Endothelial cell (in vitro differentiated cells): ENCODE measurements around the gene GAB2. TPM values are rescaled to one million over a fixed set of nuclear protein-coding genes. Genes with fewer than 3 reads are reported as not detected.

Experiments
- DNase-seq: peaks from one replicate; pipeline ENCODE4 v3.0.0; 2021; ENCODE audit warnings: low spot score
- H3K27ac Mint-ChIP-seq: one replicate; pipeline ENCODE4 v1.8.0; 2021; ENCODE audit warnings: mixed read lengths, inconsistent platforms; ENCODE audit not compliant: unreplicated experiment
- H3K27me3 Mint-ChIP-seq: one replicate; pipeline ENCODE4 v1.8.0; 2021; ENCODE audit warnings: mild to moderate bottlenecking, moderate library complexity, mixed read lengths, inconsistent platforms; ENCODE audit not compliant: unreplicated experiment
- H3K36me3 Mint-ChIP-seq: one replicate; pipeline ENCODE4 v1.8.0; 2021; ENCODE audit warnings: mild to moderate bottlenecking, low read depth, mixed read lengths, inconsistent platforms; ENCODE audit not compliant: unreplicated experiment
- H3K4me1 Mint-ChIP-seq: one replicate; pipeline ENCODE4 v1.8.0; 2021; ENCODE audit warnings: mild to moderate bottlenecking, mixed read lengths, inconsistent platforms; ENCODE audit not compliant: unreplicated experiment
- H3K4me3 Mint-ChIP-seq: one replicate; pipeline ENCODE4 v1.8.0; 2021; ENCODE audit warnings: mild to moderate bottlenecking, mixed read lengths, inconsistent platforms; ENCODE audit not compliant: unreplicated experiment
- H3K9me3 Mint-ChIP-seq: one replicate; pipeline ENCODE4 v1.8.0; 2021; ENCODE audit warnings: mixed read lengths, inconsistent platforms; ENCODE audit not compliant: unreplicated experiment
- total RNA-seq: library from RNA; stranded (reverse); fragmentation: NEBNext Ultra II Directional; extraction: Animal tissue kit (Norgen Biotek cat#: 25700); gene quantifications from one replicate; pipeline ENCODE4 v1.2.1, GENCODE V29; 2021; ENCODE audit not compliant: unreplicated experiment
- TF ChIP-seq, protein P1 (sequence below): fragments of 200-600 bp; sonication (generic); IDR thresholded peaks from one replicate; pipeline ENCODE4 v1.5.0; 2021; ENCODE audit warnings: antibody characterized with exemption; ENCODE audit not compliant: unreplicated experiment

The GAB2 gene
- total RNA-seq, 1 donor from 2014 or later = 81.0 TPM

DNA sequence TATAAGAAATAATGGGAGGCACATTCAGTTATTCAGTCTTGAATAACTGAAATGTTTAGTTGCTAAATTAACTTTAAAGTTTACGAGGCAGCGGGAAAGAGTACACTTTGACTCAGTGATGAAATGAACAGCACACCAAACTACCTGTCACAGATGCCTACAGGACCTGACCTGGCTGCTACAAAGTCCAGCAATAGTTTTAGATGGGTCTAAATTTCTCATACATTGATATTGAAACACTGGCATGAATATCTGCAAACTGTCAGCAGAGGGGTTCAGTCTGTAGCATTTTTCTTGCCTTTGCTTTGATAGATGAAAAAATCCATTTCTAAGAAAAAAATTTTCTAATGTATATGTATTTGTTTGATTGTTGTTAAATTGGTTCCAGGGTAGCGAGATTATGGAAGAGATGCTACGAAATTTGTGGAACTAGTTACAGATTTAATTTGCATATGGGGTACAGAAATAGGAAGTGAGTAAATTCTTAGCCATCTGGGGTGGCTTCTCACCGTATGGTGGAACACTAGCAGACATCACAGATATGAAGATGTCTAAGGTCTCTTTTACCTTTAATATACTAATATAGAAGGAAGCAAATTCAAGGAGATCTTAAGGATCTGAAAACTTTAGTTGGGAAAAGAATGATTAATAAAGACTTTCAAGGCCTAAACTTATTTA, 20.8 kb upstream of the GAB2 start:
- no peaks in the 10 kb centered on the region for H3K36me3 Mint-ChIP-seq
- no peak for DNase-seq
- no peaks in the 10 kb centered on the region for H3K4me1 Mint-ChIP-seq
- H3K27ac Mint-ChIP-seq = no peak overlapping the region
- no peak overlapping the region for H3K4me3 Mint-ChIP-seq
- H3K9me3 Mint-ChIP-seq = no peaks in the 10 kb centered on the region
- no peaks in the 10 kb centered on the region for H3K27me3 Mint-ChIP-seq
- TF ChIP-seq, protein P1, sequence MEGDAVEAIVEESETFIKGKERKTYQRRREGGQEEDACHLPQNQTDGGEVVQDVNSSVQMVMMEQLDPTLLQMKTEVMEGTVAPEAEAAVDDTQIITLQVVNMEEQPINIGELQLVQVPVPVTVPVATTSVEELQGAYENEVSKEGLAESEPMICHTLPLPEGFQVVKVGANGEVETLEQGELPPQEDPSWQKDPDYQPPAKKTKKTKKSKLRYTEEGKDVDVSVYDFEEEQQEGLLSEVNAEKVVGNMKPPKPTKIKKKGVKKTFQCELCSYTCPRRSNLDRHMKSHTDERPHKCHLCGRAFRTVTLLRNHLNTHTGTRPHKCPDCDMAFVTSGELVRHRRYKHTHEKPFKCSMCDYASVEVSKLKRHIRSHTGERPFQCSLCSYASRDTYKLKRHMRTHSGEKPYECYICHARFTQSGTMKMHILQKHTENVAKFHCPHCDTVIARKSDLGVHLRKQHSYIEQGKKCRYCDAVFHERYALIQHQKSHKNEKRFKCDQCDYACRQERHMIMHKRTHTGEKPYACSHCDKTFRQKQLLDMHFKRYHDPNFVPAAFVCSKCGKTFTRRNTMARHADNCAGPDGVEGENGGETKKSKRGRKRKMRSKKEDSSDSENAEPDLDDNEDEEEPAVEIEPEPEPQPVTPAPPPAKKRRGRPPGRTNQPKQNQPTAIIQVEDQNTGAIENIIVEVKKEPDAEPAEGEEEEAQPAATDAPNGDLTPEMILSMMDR = no peak

DNA sequence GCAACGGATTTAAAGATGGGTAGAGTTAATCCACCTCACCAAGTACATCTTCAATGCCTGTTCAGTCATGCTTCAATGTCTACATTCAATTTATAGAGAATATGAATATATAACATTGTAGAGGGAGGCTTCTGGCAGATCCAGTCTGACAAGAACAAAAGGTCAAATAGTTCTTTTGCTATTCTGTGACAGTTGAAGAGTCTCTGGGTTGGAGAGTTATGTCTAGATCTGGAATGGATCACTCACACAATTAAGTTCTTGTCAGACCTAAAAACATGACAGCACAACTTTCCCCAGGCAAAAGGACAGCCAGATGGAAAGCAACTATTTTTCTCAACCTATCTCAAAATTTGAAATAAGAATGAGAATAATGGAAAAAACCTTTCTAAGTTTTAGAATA, 15.3 kb upstream of the GAB2 start:
- H3K9me3 Mint-ChIP-seq = no peaks in the 10 kb centered on the region
- peaks cover 27% of the 10 kb centered on the region for H3K4me1 Mint-ChIP-seq
- no peaks in the 10 kb centered on the region for H3K36me3 Mint-ChIP-seq
- H3K4me3 Mint-ChIP-seq = no peak overlapping the region
- TF ChIP-seq, protein P1 = no peak
- DNase-seq = no peak
- no peaks in the 10 kb centered on the region for H3K27me3 Mint-ChIP-seq
- H3K27ac Mint-ChIP-seq = no peak overlapping the region

DNA sequence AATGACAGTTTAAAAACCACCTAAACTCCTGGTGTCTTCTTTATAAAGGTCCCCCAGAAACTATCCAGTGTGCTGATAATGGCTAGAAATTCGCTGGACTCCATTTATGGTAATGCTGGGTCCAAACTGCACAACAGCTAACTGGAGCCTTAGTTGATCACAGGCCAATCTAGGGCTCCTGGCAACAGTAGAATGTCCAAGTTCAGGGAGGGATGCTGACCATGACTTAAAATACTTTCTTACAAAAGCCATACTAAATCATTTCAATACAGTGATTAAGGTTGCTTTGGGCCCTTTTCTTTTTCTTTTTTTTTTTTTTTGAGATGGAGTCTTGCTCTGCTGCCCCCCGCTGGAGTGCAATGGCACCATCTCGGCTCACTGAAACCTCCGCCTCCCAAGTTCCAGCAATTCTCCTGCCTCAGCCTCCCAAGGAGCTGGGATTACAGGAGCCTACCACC, 14.5 kb upstream of the GAB2 start:
- no peaks in the 10 kb centered on the region for H3K9me3 Mint-ChIP-seq
- DNase-seq = peak; percentile 46
- H3K4me3 Mint-ChIP-seq = no peak overlapping the region

DNA sequence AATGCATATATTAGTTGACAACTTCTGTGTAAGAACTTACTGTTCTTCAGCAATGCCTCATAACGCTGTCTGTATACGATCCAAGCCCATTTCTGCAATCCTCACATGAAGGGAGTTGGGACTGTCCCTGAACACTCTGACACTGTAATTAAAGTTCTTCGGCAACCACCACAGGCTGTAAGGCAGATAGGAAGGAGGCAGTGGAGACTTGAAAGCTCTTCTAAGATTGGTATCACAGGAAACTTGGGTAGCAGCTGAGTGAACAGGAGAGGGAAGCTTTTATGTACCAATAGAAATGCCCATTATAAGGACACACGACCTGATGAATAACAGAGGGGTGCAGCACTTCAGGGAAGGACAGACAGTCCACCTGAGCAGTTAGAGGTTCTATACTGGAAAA, 12.0 kb upstream of the GAB2 start:
- Mint-ChIP-seq H3K36me3 (no peaks in the 10 kb centered on the region), H3K27ac (peak overlapping the region; percentile 77), H3K4me3 (peak overlapping the region; percentile 3), H3K9me3 (no peaks in the 10 kb centered on the region), H3K27me3 (no peaks in the 10 kb centered on the region), H3K4me1 (peaks cover 54% of the 10 kb centered on the region)
- no peak for DNase-seq
- TF ChIP-seq, protein P1 = no peak

More for the DNA sequence above, 14.5 kb upstream of the GAB2 start:
- TF ChIP-seq, protein P1 = peak; percentile 61
- Mint-ChIP-seq H3K27ac (no peak overlapping the region), H3K4me1 (peaks cover 36% of the 10 kb centered on the region), H3K36me3 (no peaks in the 10 kb centered on the region), H3K27me3 (no peaks in the 10 kb centered on the region)

DNA sequence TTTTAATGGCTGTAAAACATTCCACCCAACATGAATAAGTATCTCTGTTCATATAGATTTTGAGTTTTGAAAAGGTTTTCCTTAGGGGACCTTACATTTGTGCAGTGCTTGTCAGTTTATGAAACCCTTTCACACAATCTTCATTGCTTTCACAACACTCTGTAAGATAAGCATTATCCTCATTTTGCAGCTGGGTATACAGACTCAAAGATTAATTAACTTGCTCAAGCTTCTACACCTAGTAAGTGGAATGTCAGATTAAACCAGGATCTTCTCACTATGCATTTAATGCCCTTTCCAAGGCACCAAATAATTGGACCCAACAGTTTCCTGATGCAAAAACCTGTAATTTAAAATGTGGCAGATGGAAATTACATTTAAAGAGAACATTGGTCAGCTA, 11.6 kb upstream of the GAB2 start:
- peak overlapping the region; percentile 77 for H3K27ac Mint-ChIP-seq
- no peaks in the 10 kb centered on the region for H3K36me3 Mint-ChIP-seq

More for the DNA sequence above, 11.6 kb upstream of the GAB2 start:
- Mint-ChIP-seq H3K9me3 (no peaks in the 10 kb centered on the region), H3K4me3 (no peak overlapping the region), H3K4me1 (peaks cover 58% of the 10 kb centered on the region), H3K27me3 (no peaks in the 10 kb centered on the region)
- no peak for DNase-seq
- TF ChIP-seq, protein P1 = no peak
